GM23338 (cell line): ENCODE results near the gene DPH1. TPM values are rescaled to one million over a fixed set of nuclear protein-coding genes. Genes with fewer than 3 reads are reported as not detected.

Experiments
- ATAC-seq: fragments of 200-7000 bp; cut with Tn5 transposase; 3 replicates; pipeline ENCODE4 v1.9.1; 2020
- DNase-seq: peaks from one replicate; pipeline ENCODE4 v3.0.0-alpha.2; 2015; ENCODE audit warnings: low spot score
- H2AFZ ChIP-seq: fragments of 200-600 bp; sonication (generic); 2 replicates; pipeline ENCODE4 v1.8.0; 2016; ENCODE audit warnings: antibody characterized with exemption, mild to moderate bottlenecking, moderate library complexity
- H3F3A ChIP-seq: fragments of 200-600 bp; sonication (generic); replicated peaks from 2 replicates; pipeline ENCODE4 v1.8.0; 2017; ENCODE audit warnings: antibody characterized with exemption, mixed run types, low read depth
- H3K27ac ChIP-seq: fragments of 200-600 bp; sonication (generic); 2 replicates; pipeline ENCODE4 v1.6.1; 2016; ENCODE audit warnings: low read depth
- H3K27me3 ChIP-seq: fragments of 200-600 bp; sonication (generic); 2 replicates; pipeline ENCODE4 v1.8.0; 2016; ENCODE audit warnings: mild to moderate bottlenecking, mixed run types, moderate library complexity; ENCODE audit not compliant: insufficient read depth
- H3K36me3 ChIP-seq: fragments of 200-600 bp; sonication (generic); 2 replicates; pipeline ENCODE4 v1.8.0; 2016; ENCODE audit warnings: mild to moderate bottlenecking; ENCODE audit not compliant: insufficient read depth
- H3K4me1 ChIP-seq: fragments of 200-600 bp; sonication (generic); 2 replicates; pipeline ENCODE4 v1.8.0; 2016; ENCODE audit warnings: mild to moderate bottlenecking, moderate library complexity; ENCODE audit not compliant: insufficient read depth
- H3K4me2 ChIP-seq: fragments of 200-600 bp; sonication (generic); 2 replicates; pipeline ENCODE4 v1.7.1; 2017; ENCODE audit warnings: mixed run types
- H3K4me3 ChIP-seq: fragments of 200-600 bp; sonication (generic); 2 replicates; pipeline ENCODE4 v1.6.1; 2016; ENCODE audit warnings: mixed run types
- H3K79me2 ChIP-seq: fragments of 200-600 bp; sonication (generic); replicated peaks from 2 replicates; pipeline ENCODE4 v1.8.0; 2017; ENCODE audit warnings: mild to moderate bottlenecking; ENCODE audit not compliant: insufficient read depth
- H3K9me2 ChIP-seq: fragments of 200-600 bp; sonication (generic); 2 replicates; pipeline ENCODE4 v1.8.0; 2017; ENCODE audit not compliant: insufficient read depth
- H4K20me1 ChIP-seq: fragments of 200-600 bp; sonication (generic); replicated peaks from 2 replicates; pipeline ENCODE4 v1.8.0; 2017; ENCODE audit warnings: mild to moderate bottlenecking; ENCODE audit not compliant: insufficient read depth
- H3K27ac Mint-ChIP-seq: 2 replicates; pipeline ENCODE4 v1.8.0; 2020; ENCODE audit warnings: inconsistent platforms, mild to moderate bottlenecking, moderate library complexity, mixed read lengths
- H3K27me3 Mint-ChIP-seq: 3 replicates; pipeline ENCODE4 v1.8.0; 2022; ENCODE audit warnings: low read depth, mild to moderate bottlenecking, moderate library complexity, mixed read lengths, inconsistent platforms; ENCODE audit not compliant: insufficient read depth, poor library complexity
- H3K36me3 Mint-ChIP-seq: 3 replicates; pipeline ENCODE4 v1.8.0; 2021; ENCODE audit warnings: low read depth, mild to moderate bottlenecking, inconsistent platforms, moderate library complexity, mixed read lengths
- H3K4me1 Mint-ChIP-seq: 3 replicates; pipeline ENCODE4 v1.8.0; 2020; ENCODE audit warnings: mild to moderate bottlenecking, inconsistent platforms, mixed read lengths
- H3K4me3 Mint-ChIP-seq: 3 replicates; pipeline ENCODE4 v1.8.0; 2021; ENCODE audit warnings: moderate library complexity, mild to moderate bottlenecking, inconsistent platforms, mixed read lengths
- H3K9me3 Mint-ChIP-seq: 3 replicates; pipeline ENCODE4 v1.8.0; 2020; ENCODE audit warnings: moderate library complexity, mild to moderate bottlenecking, inconsistent platforms, mixed read lengths
- CREB1 ChIP-seq: fragments of 250-450 bp; sonication (Bioruptor Pico); IDR thresholded peaks from 2 replicates; pipeline ENCODE4 v1.5.0; 2020; ENCODE audit warnings: low read depth, mild to moderate bottlenecking, moderate library complexity
- EZH2 ChIP-seq: fragments of 200-600 bp; sonication (generic); IDR thresholded peaks from one replicate; pipeline ENCODE4 v1.8.0; 2017; ENCODE audit warnings: antibody characterized with exemption, mild to moderate bottlenecking, low read depth; ENCODE audit not compliant: unreplicated experiment
- EZH2phosphoT487 ChIP-seq: fragments of 200-600 bp; sonication (generic); IDR thresholded peaks from one replicate; pipeline ENCODE4 v1.8.1; 2018; ENCODE audit warnings: antibody characterized with exemption; ENCODE audit not compliant: unreplicated experiment
- JUNB ChIP-seq: IDR thresholded peaks from one replicate; pipeline ENCODE4 v1.6.1; 2016; ENCODE audit warnings: antibody characterized with exemption; ENCODE audit not compliant: unreplicated experiment
- NANOG ChIP-seq: IDR thresholded peaks from 2 replicates; pipeline ENCODE4 v1.6.1; 2016; ENCODE audit warnings: antibody characterized with exemption, borderline replicate concordance
- POLR2AphosphoS5 ChIP-seq: IDR thresholded peaks from 2 replicates; pipeline ENCODE4 v1.6.1; 2016; ENCODE audit warnings: antibody characterized with exemption, low read depth
- STAT1 ChIP-seq: IDR thresholded peaks from one replicate; pipeline ENCODE4 v1.6.1; 2016; ENCODE audit warnings: antibody characterized with exemption; ENCODE audit not compliant: unreplicated experiment
- ZNF114 ChIP-seq: fragments of 250-450 bp; sonication (Bioruptor Pico); IDR thresholded peaks from 2 replicates; pipeline ENCODE4 v1.5.0; 2020; ENCODE audit warnings: mild to moderate bottlenecking, moderate library complexity
- ZNF331 ChIP-seq: fragments of 250-450 bp; sonication (Bioruptor Pico); IDR thresholded peaks from 2 replicates; pipeline ENCODE4 v1.5.0; 2020; ENCODE audit warnings: low read depth, mild to moderate bottlenecking, moderate library complexity
- polyA plus RNA-seq: library from polyadenylated mRNA; unstranded; fragments of >200 nt; fragmentation: Nextera tagmentation; extraction: Ambion mirVana; gene quantifications from 2 replicates; pipeline ENCODE4 v1.2.1, GENCODE V29; 2016
- total RNA-seq: library from RNA; depleted of rRNA; stranded (reverse); fragments of >200 nt; shearing (Covaris generic); gene quantifications from 2 replicates; pipeline ENCODE4 v1.2.3, GENCODE V29; 2014
- TF ChIP-seq, protein P1 (sequence below): IDR thresholded peaks from 2 replicates; pipeline ENCODE4 v1.6.1; 2016; ENCODE audit warnings: antibody characterized with exemption
- TF ChIP-seq, protein P2 (sequence below): IDR thresholded peaks from one replicate; pipeline ENCODE4 v1.6.1; 2018; ENCODE audit warnings: antibody characterized with exemption; ENCODE audit not compliant: unreplicated experiment
- TF ChIP-seq, protein P3 (sequence below): fragments of 250-450 bp; sonication (Bioruptor Pico); IDR thresholded peaks from 2 replicates; pipeline ENCODE4 v1.5.0; 2020; ENCODE audit warnings: mild to moderate bottlenecking, moderate library complexity
- TF ChIP-seq, protein P4 (sequence below), 2 experiments: fragments of 200-600 bp in 1 of 2; sonication (generic) in 1 of 2; conservative IDR thresholded peaks; 2 replicates each; pipeline versions ENCODE4 v1.5.1 to v1.6.1; 2016 to 2017; ENCODE audit warnings: antibody characterized with exemption in 2 of 2, low read depth in 2 of 2, mild to moderate bottlenecking in 2 of 2, moderate library complexity in 1 of 2

DPH1 gene
- total and polyA plus RNA-seq, 2 experiments from 2014 or later, result 11.8 to 28.2 TPM

DNA sequence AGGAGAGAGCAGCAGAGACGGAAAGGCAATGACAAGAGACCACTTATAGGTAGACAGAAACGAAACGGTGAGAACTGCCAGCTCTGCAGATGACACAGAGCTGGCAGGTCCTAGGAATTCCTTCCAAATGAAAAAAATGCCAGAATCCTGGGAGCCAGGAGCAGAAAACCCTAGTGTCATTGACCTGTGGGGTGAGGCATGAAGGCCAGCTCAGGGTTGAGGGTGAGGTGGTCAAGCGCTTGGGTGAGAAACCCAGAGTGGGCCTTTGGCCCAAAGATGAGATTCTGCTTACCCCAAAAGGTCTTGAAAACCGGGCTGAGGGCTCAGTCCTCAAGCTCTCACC, 34.2 kb downstream of the DPH1 start:
- Histone ChIP-seq H3K9me2 (no peaks in the 10 kb centered on the region), H3K27ac (no peak overlapping the region), H3K27me3 (peaks cover 19% of the 10 kb centered on the region), H3K79me2 (no peaks in the 10 kb centered on the region), H2AFZ (no peak overlapping the region), H3F3A (0 out of 2 replicates have a peak, but pooled peaks cover 10% of the 10 kb centered on the region), H3K4me3 (no peak overlapping the region), H3K4me2 (no peak overlapping the region), H3K4me1 (peaks cover 29% of the 10 kb centered on the region), H4K20me1 (no peaks in the 10 kb centered on the region; the same call in none of the 2 replicates), H3K36me3 (no peaks in the 10 kb centered on the region)
- TF ChIP-seq ZNF331 (CRISPR knock-in tag) (no peak), ZNF114 (CRISPR knock-in tag) (no peak), EZH2 (no peak), JUNB (no peak), POLR2AphosphoS5 (no peak), EZH2phosphoT487 (no peak), CREB1 (no peak), NANOG (no peak), STAT1 (no peak)
- TF ChIP-seq, protein P1, sequence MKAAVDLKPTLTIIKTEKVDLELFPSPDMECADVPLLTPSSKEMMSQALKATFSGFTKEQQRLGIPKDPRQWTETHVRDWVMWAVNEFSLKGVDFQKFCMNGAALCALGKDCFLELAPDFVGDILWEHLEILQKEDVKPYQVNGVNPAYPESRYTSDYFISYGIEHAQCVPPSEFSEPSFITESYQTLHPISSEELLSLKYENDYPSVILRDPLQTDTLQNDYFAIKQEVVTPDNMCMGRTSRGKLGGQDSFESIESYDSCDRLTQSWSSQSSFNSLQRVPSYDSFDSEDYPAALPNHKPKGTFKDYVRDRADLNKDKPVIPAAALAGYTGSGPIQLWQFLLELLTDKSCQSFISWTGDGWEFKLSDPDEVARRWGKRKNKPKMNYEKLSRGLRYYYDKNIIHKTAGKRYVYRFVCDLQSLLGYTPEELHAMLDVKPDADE, result no peak
- TF ChIP-seq, protein P2, sequence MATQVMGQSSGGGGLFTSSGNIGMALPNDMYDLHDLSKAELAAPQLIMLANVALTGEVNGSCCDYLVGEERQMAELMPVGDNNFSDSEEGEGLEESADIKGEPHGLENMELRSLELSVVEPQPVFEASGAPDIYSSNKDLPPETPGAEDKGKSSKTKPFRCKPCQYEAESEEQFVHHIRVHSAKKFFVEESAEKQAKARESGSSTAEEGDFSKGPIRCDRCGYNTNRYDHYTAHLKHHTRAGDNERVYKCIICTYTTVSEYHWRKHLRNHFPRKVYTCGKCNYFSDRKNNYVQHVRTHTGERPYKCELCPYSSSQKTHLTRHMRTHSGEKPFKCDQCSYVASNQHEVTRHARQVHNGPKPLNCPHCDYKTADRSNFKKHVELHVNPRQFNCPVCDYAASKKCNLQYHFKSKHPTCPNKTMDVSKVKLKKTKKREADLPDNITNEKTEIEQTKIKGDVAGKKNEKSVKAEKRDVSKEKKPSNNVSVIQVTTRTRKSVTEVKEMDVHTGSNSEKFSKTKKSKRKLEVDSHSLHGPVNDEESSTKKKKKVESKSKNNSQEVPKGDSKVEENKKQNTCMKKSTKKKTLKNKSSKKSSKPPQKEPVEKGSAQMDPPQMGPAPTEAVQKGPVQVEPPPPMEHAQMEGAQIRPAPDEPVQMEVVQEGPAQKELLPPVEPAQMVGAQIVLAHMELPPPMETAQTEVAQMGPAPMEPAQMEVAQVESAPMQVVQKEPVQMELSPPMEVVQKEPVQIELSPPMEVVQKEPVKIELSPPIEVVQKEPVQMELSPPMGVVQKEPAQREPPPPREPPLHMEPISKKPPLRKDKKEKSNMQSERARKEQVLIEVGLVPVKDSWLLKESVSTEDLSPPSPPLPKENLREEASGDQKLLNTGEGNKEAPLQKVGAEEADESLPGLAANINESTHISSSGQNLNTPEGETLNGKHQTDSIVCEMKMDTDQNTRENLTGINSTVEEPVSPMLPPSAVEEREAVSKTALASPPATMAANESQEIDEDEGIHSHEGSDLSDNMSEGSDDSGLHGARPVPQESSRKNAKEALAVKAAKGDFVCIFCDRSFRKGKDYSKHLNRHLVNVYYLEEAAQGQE, result no peak
- TF ChIP-seq, protein P3, sequence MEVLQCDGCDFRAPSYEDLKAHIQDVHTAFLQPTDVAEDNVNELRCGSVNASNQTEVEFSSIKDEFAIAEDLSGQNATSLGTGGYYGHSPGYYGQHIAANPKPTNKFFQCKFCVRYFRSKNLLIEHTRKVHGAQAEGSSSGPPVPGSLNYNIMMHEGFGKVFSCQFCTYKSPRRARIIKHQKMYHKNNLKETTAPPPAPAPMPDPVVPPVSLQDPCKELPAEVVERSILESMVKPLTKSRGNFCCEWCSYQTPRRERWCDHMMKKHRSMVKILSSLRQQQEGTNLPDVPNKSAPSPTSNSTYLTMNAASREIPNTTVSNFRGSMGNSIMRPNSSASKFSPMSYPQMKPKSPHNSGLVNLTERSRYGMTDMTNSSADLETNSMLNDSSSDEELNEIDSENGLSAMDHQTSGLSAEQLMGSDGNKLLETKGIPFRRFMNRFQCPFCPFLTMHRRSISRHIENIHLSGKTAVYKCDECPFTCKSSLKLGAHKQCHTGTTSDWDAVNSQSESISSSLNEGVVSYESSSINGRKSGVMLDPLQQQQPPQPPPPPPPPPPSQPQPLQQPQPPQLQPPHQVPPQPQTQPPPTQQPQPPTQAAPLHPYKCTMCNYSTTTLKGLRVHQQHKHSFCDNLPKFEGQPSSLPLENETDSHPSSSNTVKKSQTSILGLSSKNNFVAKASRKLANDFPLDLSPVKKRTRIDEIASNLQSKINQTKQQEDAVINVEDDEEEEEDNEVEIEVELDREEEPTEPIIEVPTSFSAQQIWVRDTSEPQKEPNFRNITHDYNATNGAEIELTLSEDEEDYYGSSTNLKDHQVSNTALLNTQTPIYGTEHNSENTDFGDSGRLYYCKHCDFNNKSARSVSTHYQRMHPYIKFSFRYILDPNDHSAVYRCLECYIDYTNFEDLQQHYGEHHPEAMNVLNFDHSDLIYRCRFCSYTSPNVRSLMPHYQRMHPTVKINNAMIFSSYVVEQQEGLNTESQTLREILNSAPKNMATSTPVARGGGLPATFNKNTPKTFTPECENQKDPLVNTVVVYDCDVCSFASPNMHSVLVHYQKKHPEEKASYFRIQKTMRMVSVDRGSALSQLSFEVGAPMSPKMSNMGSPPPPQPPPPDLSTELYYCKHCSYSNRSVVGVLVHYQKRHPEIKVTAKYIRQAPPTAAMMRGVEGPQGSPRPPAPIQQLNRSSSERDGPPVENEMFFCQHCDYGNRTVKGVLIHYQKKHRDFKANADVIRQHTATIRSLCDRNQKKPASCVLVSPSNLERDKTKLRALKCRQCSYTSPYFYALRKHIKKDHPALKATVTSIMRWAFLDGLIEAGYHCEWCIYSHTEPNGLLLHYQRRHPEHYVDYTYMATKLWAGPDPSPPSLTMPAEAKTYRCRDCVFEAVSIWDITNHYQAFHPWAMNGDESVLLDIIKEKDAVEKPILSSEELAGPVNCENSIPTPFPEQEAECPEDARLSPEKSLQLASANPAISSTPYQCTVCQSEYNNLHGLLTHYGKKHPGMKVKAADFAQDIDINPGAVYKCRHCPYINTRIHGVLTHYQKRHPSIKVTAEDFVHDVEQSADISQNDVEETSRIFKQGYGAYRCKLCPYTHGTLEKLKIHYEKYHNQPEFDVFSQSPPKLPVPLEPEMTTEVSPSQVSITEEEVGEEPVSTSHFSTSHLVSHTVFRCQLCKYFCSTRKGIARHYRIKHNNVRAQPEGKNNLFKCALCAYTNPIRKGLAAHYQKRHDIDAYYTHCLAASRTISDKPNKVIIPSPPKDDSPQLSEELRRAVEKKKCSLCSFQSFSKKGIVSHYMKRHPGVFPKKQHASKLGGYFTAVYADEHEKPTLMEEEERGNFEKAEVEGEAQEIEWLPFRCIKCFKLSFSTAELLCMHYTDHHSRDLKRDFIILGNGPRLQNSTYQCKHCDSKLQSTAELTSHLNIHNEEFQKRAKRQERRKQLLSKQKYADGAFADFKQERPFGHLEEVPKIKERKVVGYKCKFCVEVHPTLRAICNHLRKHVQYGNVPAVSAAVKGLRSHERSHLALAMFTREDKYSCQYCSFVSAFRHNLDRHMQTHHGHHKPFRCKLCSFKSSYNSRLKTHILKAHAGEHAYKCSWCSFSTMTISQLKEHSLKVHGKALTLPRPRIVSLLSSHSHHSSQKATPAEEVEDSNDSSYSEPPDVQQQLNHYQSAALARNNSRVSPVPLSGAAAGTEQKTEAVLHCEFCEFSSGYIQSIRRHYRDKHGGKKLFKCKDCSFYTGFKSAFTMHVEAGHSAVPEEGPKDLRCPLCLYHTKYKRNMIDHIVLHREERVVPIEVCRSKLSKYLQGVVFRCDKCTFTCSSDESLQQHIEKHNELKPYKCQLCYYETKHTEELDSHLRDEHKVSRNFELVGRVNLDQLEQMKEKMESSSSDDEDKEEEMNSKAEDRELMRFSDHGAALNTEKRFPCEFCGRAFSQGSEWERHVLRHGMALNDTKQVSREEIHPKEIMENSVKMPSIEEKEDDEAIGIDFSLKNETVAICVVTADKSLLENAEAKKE (CRISPR knock-in tag), result no peak
- TF ChIP-seq, protein P4, sequence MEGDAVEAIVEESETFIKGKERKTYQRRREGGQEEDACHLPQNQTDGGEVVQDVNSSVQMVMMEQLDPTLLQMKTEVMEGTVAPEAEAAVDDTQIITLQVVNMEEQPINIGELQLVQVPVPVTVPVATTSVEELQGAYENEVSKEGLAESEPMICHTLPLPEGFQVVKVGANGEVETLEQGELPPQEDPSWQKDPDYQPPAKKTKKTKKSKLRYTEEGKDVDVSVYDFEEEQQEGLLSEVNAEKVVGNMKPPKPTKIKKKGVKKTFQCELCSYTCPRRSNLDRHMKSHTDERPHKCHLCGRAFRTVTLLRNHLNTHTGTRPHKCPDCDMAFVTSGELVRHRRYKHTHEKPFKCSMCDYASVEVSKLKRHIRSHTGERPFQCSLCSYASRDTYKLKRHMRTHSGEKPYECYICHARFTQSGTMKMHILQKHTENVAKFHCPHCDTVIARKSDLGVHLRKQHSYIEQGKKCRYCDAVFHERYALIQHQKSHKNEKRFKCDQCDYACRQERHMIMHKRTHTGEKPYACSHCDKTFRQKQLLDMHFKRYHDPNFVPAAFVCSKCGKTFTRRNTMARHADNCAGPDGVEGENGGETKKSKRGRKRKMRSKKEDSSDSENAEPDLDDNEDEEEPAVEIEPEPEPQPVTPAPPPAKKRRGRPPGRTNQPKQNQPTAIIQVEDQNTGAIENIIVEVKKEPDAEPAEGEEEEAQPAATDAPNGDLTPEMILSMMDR (conservative IDR thresholded peaks at IDR 0.05; ENCODE audit: low read depth in 2 of 2), result no peak
- no peak overlapping the region for H3K27ac Mint-ChIP-seq
- peaks cover 54% of the 10 kb centered on the region for H3K4me1 Mint-ChIP-seq
- H3K27me3 Mint-ChIP-seq, result peaks cover 45% of the 10 kb centered on the region
- H3K9me3 Mint-ChIP-seq, result no peaks in the 10 kb centered on the region
- ATAC-seq, result no peak
- no peak for DNase-seq
- H3K4me3 Mint-ChIP-seq, result no peak overlapping the region; the same call in 2 of the 3 replicates
- H3K36me3 Mint-ChIP-seq, result peaks cover 15% of the 10 kb centered on the region
